Kidney epithelial cell (primary cell): ENCODE data around the gene TUNAR. TPM values are rescaled to one million over a fixed set of nuclear protein-coding genes. Genes with fewer than 3 reads are reported as not detected.

Experiments
- DNase-seq: peaks from one replicate; pipeline ENCODE4 v3.0.0-alpha.2; 2010; ENCODE audit warnings: low read depth
- H3K27me3 ChIP-seq: 2 replicates; pipeline ENCODE4 v1.6.0; 2011; ENCODE audit warnings: low read length; ENCODE audit not compliant: control insufficient read depth, insufficient read depth
- H3K36me3 ChIP-seq: 2 replicates; pipeline ENCODE4 v1.5.1; 2011; ENCODE audit warnings: low read length; ENCODE audit not compliant: control insufficient read depth, insufficient read depth
- H3K4me3 ChIP-seq: 2 replicates; pipeline ENCODE4 v1.5.1; 2011; ENCODE audit warnings: low read depth, mild to moderate bottlenecking, control low read depth, low read length
- CTCF ChIP-seq: IDR thresholded peaks from 2 replicates; pipeline ENCODE4 v1.5.1; 2011; ENCODE audit warnings: mild to moderate bottlenecking, moderate library complexity, low read length, control low read depth, inconsistent platforms; ENCODE audit not compliant: insufficient read depth, poor library complexity, severe bottlenecking
- total RNA-seq: library from RNA; depleted of rRNA; stranded (reverse); fragments of >200 nt; gene quantifications from 2 replicates; pipeline ENCODE4 v1.2.3, GENCODE V29; 2015

The TUNAR gene
- total RNA-seq, 1 donor from 2014 or later, result 0.50 TPM

- Histone ChIP-seq H3K4me3 (no peak overlapping the region), H3K36me3 (no peaks in the 10 kb centered on the region), H3K27me3 (peaks cover 30% of the 10 kb centered on the region)
- TF ChIP-seq CTCF, result no peak
- no peak for DNase-seq
These were observed 3.9 kb upstream of the TUNAR start for GRCh38 chr14:95872777-95873176.

GRCh38 chr14:95875831-95876760 is 536 bp upstream of the TUNAR start:
- Histone ChIP-seq H3K4me3 (peak overlapping the region; percentile 32), H3K36me3 (no peaks in the 10 kb centered on the region), H3K27me3 (peaks cover 36% of the 10 kb centered on the region)
- TF ChIP-seq CTCF, result no peak
- DNase-seq, result no peak

GRCh38 chr14:95877633-95878032 is 1.0 kb downstream of the TUNAR start:
- H3K4me3 ChIP-seq, result no peak overlapping the region
- TF ChIP-seq CTCF, result no peak
- H3K27me3 ChIP-seq, result peaks cover 36% of the 10 kb centered on the region
- H3K36me3 ChIP-seq, result no peaks in the 10 kb centered on the region
- DNase-seq, result no peak

GRCh38 chr14:95884377-95884776 is 7.7 kb downstream of the TUNAR start:
- Histone ChIP-seq H3K27me3 (peaks cover 2% of the 10 kb centered on the region), H3K36me3 (no peaks in the 10 kb centered on the region), H3K4me3 (no peak overlapping the region)
- no peak for DNase-seq
- no peak for TF ChIP-seq CTCF

GRCh38 chr14:95885278-95885677 is 8.6 kb downstream of the TUNAR start:
- DNase-seq, result no peak
- Histone ChIP-seq H3K36me3 (no peaks in the 10 kb centered on the region), H3K4me3 (no peak overlapping the region), H3K27me3 (no peaks in the 10 kb centered on the region)
- no peak for TF ChIP-seq CTCF
